COLO668 (cell line): ENCODE results near the gene ISG15.
A peak's percentile ranks its signal among the peaks of the same experiment; 100 is the strongest.
"Not testable (repeated sequence)": the region's sequence is repeated elsewhere in the genome, so short reads cannot be mapped to it uniquely, and the experiment has no call there.

ENCODE experiments used
- DNase-seq: peaks from one replicate; lab custom pipeline; 2025; ENCODE audit not compliant: unreplicated experiment; lab: John Stamatoyannopoulos, UW

The ISG15 gene

DNA sequence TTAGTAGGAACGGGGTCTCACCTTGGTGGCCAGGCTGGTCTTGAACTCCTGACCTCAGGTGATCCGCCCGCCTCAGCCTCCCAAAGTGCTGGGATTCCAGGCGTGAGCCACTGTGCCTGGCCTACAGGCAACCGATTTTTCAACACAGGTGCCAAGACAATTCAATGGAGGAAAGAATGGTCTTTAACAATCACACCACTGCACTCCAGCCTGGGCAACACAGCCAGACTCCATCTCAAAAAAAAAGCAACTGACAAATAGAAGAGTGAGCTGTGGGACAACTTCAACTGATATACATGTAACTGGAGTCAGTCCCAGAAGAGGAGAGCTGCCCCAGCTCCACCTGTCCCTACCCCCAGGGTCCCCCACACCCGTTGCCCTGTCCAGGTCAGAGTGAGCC is 18.8 kb upstream of the ISG15 start:
- DNase-seq, result not testable (repeated sequence)

DNA sequence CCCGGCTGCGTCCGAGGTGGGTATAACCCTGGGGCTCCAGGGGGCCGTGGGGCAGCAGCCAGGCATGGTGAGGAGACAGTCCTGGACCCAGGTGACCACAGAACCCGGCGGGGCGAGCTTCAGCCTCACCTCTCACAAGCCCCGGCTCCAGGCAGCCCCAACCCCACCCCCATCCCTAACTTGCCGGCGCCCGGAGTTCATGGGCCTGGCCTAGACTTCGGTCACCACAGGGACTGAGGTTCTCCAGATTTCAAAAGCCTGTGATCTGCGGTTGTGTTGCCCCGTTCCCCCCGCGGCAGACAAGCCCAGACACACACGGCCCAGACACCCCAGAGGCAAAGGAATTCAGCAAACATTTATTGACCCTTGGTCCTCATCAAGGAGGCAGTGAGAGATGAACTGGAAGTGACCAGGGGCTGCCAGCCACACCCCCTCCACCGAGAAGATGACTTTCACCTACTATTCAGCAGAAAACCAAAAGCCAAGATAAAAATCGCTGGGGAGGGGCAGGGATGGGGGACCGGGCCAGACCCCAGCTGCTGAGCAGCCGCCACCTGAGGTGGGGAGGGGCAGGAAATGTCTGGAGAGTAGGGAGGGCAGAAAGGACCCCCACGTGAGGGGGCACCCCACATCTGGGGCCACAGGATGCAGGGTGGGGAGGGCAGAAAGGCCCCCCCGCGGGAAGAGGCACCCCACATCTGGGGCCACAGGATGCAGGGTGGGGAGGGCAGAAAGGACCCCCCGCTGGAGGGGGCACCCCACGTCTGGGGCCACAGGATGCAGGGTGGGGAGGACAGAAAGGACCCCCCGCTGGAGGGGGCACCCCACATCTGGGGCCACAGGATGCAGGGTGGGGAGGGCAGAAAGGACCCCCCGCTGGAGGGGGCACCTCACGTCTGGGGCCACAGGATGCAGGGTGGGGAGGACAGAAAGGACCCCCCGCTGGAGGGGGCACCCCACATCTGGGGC is 17.3 kb upstream of the ISG15 start:
- DNase-seq, result no peak

DNA sequence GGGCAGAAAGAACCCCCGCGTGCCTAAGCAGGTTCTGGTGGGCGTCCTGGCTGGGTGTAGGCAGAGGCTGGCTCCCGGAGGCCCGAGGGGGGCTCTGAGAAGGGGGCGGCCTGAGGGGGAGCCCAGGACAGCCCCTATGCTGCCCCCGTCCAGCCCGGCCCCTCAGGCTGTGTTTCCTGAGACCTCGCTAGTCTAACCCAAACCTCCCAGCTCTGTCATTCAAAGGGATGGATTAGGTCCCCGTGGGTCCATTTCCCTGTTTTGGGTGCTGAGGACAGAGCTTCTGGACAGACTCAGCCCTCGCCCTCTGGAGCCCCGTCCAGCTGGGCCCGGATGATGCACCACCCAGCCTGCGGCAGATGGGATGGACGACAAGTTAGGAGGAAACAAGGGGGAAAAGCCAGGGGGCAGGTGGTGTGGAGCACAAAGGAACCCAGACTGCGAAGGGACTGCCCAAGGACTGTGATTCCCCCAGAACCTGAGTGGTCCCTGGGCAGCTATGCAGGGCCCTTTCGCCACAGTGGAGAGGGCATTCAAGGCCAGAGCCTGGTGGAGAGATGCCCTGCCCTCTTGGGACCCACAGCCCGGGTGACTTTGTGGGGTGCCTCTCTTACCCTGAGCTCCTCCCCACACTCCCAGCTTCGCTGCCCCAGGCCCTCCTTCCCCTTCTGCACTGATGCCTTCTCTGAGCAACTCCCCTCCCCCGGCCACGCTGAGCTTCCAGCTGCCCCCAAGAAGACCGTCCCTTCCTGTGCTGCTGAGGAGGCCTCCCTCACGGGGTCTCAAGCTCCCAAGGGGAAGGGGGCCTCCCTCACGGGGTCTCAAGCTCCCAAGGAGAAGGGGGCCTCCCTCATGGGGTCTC is 16.2 kb upstream of the ISG15 start:
- no peak for DNase-seq

DNA sequence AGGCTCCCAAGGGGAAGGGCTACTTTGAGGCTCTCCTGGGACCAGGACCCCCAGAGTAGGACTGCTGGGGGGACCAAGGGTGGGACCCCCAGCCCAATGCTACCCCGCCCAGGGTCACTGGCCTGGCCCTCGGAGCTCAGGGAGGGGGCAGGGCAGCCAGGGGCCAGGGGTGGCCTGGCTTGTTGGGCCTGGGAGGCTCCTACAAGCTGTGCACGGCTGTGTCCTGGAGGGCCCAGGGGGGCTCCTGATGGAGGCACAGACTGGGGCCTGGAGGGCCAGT is 15.6 kb upstream of the ISG15 start:
- DNase-seq, result no peak

DNA sequence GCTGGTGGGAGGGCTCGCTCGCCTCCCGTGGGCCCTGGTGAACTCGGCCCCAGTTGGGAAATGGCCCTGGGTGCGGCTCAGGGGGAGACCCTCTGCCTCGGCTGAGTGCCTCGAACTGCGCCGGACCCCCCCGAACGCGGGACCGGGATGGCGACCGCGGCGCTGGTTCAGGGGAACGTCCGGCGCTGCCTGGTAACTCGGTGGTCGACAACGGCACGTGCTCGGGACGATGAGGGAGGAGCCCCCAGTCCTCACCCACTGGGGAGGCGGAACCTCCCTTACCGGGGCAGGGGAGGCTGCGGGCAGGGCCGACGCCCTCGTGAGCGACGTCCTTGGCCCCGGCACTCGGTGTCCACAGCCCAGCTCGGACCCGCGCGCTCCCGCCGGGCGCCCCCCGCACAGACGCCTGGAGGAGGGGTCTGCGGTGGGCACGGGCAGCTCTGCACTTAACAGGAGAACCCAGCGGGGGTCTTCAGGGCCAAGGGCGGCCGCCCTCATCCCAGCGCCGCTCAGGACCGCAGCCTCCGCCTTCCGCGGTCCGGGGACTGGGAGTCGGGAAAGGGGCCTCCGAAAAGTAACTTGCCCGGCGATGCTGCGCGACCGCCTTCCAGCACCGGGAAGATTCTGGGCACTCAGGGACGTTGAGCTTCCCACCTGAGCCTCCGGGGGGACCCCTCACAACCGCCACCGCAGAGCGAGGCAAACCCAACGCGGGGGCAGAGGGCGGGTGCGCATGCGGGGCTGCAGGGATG is 15.1 kb upstream of the ISG15 start:
- DNase-seq, result no peak

DNA sequence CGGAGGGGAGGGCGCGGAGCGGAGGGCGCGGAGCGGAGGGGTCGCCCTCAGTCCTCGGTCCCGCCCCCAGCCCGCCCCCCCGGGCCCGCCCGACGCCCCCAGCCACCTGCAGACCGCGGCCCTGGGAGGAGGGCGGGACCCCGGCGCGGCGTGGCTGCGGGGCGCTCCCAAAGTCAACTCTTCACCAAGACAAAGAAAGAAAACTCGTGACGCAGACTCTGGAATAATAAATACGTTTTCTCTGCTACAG is 14.6 kb upstream of the ISG15 start:
- DNase-seq, result no peak

DNA sequence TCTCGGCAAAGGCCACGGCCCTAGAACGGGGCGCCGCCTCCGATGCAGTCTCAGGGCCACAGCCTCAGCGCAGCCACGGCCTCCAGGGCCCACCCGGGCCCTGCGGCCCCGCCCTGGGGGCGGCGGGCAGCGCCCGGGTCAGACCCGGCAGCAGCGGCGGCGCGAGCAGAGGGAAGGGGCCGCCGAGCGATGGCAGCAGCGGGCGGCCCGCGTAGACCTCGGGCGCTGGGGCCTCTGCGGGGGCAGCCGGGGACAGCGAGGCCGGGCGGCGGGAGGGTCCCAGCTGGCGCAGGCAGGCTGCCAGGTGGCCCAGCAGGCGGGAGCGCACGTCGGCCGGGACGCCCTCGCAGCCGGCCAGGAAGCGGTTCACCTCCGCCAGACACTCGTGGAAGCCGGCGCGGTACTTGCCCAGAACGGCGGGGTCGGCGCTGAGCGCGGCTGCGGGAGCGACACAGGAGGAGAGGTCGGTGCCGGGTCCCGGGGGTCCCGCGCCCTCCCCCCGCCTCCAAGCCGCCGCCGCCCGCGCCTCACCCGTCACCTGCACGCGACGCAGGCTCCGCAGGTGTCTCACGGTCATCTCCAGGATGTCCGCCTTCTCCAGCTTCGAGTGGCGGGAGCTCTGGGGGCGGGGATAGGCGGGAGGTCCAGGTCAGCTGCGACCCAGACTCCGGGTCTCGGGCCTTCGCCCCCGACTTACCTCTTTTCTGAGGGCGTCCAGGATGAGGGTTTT is 14.1 kb upstream of the ISG15 start:
- peak; percentile 88 for DNase-seq

DNA sequence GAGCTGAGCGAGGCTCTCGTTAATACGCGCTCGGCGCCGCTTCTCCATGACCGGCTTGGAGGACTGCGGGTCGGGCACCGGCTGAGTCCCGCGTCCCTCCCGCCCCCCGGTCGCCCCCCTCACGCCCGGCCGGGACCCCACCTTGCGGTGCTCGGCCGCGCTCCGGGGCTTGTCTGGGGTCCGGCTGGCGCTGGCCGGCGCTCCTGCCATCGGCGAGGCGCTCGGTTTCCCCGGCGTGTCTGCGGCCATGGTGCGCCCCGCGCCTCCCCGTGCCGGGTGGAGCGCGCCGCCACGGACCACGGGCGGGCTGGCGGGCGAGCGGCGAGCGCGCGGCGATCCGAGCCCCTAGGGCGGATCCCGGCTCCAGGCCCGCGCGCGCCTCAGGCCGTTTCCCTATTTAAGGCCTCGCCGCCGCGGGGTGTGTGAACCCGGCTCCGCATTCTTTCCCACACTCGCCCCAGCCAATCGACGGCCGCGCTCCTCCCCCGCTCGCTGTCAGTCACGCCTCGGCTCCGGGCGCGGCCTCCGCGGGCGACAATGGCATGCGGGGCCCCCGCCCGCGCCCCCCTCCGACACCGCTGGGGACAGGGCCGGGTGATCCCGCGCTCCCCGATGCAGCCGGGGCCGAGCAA is 13.5 kb upstream of the ISG15 start, which contains the start of gene HES4:
Gene HES4 (minus strand): TSS at position 373 of the 632 bp plus-strand sequence. CDS start 124 bp downstream, at position 249.
- DNase-seq, result peak; percentile 98

DNA sequence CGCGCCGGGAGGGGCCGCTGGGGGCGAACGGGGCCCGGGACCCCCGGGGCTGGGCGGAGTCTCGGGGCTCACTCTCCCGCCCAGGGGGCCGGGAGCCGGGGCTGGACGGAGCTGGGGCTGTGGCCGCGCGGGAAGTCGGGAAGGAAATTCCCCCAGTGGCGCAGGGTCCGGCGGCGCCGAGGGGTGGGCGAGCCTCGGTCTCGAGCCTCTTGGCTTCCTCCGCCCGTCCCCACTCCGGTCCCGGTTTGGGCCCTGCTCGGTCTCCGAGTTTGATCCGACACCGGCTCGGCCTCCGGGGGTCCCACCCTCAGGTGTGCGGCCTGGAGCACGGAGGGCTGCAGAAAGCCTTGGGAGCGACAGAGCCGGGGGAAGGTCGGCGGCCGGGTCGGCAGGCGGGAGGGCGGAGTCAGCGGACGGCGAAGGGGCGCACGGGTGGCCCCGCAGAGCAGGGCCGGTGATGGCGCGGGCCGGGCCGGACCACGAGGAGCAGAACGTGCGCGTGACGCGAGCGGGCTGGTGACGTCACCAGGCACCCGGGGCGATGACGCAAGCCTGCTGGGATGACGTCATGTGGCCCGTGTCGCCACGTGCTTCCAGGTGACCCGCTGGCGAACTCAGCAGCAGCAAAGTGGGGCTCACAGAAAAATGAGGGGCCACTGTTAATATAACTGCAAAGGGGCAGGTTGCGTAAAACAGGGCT is 12.8 kb upstream of the ISG15 start:
- peak; percentile 95 for DNase-seq

DNA sequence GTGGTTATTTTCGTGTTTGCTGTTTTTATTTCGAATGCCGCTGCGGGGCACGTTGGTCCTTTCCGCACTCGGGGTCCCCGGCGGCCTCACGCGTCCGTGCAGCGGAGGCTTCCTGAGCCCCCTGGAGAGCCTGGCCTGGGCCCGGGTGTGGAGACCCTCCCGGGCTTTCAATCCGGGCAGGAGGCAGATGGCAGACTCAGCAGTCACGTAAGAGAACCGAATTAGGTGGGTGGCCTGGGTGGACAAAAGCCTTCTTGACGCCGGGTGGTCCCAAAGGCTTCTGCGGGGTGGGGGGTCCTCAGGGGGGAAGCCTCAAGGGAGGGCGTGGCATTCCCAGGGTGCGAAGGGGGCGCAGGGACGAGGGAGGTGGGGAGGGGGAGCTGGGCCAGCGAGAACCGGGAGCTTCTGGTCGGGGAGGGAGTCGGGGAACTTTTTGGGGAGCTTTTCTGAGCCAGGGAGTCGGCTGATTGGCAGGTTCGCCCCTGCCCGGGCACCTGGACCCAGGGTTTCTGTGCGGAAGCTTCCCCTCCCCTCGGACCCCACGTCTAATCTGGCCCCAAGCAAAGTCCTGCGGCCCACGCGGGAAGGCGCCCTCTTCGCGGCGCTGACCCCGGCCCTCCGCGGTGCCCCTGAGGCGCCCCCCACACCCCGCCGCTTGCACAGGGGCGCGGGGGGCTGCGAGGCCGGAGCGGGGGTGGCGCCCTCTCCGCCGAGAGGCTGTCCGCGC is 12.1 kb upstream of the ISG15 start:
- DNase-seq, result no peak

DNA sequence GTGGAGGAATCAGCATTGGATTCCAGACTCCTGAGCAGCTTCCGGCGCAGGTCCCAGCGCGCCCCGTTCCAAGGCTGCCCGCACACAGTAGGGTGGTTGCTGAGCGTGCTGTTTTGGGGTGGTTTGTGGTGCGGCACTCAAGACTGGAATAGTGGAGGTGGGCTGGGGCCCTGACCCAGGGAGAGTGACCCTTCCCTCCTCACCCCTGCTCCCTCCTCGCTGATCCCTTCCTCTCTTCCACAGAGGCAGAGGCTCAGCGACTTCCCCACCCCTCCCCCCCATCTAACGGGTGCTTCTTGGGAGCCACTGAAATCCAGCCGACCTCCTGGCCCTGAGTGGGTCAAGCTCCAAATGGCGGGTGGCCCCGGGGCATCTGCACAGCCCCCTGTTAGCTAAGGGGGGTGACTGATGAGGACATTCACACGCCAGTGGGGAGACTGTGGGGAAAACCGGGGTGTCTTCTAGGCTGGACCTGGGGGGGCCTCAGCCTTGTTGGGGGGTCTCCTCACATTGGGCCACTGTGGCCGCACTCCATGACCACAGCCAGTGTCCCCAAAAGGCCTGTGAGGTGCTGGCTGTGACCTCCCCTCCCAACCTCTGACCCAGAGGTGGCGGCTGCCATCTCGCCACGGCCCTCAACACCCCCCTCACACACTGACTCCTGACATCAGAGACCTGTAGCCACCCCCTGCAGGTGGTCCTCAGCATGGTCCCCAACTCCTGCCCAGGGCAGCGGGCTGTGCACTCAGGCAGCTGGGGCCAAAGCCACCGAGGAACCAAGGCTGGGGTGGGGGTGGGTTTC is 9.5 kb upstream of the ISG15 start:
- no peak for DNase-seq

DNA sequence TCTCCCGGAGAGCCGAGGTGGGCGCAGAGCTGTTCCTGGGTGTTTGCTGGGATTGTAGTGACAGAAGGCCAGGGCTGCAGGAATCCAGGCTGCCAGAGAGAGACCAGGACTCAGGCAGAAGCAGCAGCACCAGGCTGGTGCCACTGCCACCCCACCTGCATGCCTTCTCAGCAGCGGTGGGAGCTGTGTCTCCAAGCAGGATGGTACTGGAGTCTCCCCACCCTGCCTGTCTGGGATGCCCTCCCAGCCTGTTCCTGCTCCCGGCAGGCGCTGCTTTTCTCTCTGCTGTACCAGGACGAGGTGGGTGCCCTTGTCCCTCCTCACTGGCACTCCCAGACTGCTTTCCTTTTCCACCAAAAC is 8.9 kb upstream of the ISG15 start:
- DNase-seq, result no peak

DNA sequence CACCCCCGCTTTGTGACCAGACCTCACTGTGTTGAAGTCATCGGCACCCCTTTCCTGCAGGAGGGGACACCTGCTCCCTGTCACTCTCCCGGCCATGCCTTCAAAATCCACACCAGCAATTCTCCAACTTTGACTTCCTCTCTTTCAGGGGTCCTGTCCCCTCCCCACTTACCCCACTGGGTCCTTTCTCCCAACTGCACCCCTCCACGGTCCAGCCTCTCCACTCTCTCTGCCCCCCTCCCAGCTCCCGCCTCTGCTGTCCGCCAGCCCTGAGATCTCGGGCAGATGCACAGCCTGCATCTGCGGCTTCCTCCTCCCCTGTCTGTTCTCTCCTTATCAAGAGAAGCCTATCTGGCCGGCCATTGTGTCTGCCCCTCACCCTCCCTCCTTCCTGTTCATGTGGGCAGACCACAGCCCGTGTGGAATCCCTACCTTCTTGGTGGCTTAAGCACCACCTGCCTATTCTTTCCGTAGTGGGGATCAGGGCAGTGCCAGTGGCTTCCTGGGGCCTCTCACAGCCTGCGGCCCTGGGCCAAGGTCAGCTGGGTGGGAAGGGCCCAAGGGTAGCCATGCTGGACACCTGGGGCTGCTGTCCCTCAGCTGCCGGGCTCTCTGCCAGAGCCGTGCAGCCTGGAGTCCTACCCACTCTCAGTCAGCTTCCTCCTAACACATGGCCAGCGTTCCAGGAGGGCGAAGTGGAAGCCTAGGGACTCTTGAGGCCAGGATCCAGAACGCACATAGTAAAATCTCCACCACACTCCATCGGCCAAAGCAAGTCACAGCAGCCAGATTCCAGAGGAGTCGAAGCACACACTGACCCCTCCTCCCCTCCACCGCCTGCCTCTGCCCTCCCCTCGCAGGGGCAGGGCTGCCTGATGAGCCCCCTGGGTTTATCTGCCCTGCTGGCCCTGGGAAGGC is 8.3 kb upstream of the ISG15 start:
- DNase-seq, result peak; percentile 58

DNA sequence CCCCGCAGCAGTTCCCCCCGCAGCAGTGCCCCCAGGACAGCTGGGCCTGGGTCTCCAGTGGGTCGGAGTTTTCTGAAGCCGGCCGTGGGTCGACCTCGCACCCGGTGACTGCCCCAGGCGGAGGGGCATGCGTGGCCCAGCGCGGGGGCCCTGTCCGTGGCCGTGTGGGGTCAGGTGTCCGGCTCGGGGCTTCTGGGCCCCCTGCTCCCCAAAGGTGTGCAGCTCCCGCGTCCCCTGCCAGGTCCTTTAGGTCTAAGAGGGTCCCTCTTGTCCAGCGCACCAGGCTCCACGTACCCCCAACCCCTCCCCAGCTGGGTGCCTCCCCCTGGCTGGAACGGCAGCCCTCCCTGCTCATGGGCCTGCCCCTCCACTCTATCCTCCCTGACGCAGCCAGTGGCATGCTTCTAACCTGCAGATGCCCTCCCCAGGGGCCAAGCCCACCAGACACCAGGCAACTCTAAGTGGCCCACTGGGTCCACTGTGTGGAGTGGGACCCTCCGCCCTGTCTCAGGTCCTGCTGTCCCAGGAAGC is 7.5 kb upstream of the ISG15 start:
- DNase-seq, result no peak

DNA sequence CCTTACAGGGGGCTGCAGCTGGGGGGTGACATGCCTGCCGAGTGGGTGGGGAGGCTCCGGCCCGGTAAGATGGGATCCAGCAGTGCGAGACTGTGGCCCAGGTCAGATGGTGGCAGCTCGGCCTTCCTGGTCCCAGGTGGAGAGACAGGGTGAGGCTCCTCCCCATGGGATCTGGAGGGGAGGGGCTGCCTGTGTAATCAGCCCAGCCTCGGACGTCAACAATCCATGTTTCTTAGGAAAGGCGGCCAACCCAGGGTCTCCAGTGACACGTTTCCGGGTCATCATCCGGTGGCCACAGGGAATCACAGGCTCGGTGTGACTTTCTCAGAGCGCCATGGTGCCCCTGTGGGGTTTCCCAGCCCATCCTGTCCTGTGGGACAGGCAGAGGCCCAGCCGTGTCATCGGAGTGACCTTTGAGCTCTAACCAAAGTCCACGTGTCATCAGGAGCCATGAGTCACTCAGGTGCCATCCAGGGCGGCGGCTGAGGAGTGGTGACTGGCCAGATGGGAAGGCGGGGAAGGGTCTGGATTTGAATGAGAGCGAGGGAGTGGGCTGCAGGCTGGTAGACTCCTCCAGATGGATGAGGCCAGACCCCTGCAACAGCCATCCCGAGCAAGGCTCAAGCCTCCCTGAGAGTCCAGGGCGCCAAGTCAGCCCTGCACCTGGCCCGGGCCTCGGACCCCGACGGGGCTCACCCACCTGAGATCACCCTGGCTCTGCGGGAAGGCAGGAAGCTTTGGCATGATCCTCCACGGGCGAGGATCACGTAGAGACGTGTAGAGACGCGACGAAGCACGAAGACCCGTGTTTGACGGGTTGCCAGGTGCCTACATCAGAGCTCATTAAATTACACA is 6.8 kb upstream of the ISG15 start:
- DNase-seq, result peak; percentile 93

DNA sequence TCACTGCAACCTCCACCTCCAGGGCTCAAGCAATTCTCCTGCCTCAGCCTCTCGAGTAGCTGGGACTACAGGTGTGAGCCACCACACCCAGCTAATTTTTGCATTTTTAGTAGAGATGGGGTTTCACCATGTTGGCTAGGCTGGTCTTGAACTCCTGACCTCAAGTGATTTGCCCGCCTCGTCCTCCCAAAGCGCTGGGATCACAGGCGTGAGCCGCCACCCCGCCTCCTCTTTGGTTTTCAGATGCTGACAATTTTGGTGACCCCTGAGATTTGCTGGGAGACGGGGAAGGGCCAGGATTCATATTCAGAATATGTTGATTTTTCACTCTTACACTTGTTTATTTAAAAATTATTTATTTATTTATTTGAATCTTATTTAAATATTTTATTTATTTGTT is 3.2 kb upstream of the ISG15 start:
- DNase-seq, result not testable (repeated sequence)
